GM20000 (cell line): ENCODE measurements around the gene CDO1.

Source experiments
- DNase-seq: peaks from one replicate; pipeline ENCODE4 v3.0.0; 2012; ENCODE audit warnings: low spot score
- TF ChIP-seq, protein P1 (sequence below): IDR thresholded peaks from 2 replicates; pipeline ENCODE4 v1.5.1; 2012; ENCODE audit warnings: mild to moderate bottlenecking, control low read depth; ENCODE audit errors: extremely low read depth, missing control alignments

The CDO1 gene

DNA sequence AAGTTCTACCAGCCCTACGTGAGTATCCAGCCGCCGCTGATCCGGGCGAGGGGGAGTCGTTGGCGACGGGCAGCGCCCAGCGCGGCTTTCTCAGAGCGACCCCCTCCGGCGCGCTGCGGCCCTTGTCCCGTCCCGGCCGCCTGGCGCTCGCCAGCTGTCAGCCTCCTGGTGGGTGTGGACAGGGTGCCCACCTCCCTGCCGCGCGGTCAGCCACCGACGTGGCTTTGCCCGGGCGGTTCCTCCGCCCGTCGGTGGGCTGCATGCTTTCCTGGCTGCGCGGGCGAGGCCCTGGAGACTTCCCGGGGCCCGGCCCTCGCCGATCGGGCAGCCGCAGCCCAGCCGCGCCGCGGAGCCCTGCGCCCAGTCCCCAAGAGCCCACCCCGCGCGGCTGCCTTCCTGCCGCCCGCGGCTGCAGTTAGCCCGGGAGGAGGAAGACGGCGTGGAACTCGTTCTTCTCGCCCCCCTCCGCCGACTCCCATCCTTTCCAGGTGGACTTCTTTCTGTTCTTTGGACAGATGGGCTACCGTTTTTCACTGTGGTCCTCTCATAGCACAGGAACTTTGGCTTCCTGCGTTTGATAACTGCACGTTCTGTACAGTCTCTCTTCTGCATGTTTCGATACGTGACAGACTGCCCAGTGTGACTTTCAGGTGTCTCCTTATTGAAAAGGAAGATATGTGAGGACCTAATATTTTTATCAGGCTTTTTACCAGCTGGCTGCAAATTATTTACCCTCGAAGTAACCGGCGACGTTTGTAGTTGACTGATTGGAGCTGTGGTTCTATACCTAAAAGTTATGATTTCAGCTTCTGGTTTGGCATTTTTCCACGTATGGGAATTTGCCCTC is 25.9 kb upstream of the CDO1 start:
- TF ChIP-seq, protein P1, sequence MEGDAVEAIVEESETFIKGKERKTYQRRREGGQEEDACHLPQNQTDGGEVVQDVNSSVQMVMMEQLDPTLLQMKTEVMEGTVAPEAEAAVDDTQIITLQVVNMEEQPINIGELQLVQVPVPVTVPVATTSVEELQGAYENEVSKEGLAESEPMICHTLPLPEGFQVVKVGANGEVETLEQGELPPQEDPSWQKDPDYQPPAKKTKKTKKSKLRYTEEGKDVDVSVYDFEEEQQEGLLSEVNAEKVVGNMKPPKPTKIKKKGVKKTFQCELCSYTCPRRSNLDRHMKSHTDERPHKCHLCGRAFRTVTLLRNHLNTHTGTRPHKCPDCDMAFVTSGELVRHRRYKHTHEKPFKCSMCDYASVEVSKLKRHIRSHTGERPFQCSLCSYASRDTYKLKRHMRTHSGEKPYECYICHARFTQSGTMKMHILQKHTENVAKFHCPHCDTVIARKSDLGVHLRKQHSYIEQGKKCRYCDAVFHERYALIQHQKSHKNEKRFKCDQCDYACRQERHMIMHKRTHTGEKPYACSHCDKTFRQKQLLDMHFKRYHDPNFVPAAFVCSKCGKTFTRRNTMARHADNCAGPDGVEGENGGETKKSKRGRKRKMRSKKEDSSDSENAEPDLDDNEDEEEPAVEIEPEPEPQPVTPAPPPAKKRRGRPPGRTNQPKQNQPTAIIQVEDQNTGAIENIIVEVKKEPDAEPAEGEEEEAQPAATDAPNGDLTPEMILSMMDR = no peak
- DNase-seq = peak; percentile 48

DNA sequence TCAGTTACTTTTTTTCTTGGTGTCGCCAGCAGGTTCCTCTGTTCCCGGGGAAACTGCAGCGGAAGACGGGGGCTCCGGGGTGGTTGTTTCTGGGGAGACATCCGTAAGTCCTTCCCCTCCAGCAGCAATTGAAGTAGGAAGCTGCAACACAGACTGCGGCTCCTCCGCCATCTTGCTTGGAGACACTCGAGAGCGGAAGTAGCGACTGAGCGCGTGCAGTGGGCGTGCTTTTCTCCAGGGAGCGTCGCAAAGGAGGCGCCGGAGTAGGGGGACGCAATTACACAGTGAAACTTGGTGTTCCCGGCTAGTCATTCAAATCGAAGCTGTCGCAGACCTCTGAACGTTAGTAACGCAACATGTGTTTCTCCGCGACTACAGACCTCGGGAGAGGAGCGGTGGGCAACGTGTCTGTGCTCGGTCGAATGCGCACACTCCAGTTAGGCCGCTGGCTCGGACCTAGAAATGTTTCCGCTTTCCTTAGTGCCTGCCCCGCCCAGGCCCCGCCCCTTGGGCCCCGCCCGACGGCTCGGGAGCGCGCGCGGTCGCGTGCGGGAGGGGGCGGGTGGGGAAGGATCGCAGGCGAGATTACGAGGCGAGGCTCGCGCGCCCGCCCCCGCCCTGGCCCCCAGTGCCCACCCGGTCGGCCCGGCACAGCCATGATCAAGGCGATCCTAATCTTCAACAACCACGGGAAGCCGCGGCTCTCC is 25.1 kb upstream of the CDO1 start, which contains the start of the genes AP3S1 and ATG12:
Gene AP3S1, plus strand, starts transcription at position 554 of the 707 bp plus-strand sequence. Its CDS starts 103 bp downstream, at position 657.
Gene ATG12, minus strand, starts transcription at position 184 of the 707 bp plus-strand sequence. Its CDS starts 13 bp downstream, at position 171.
- peak; percentile 91 for DNase-seq
- TF ChIP-seq, protein P1 = no peak

DNA sequence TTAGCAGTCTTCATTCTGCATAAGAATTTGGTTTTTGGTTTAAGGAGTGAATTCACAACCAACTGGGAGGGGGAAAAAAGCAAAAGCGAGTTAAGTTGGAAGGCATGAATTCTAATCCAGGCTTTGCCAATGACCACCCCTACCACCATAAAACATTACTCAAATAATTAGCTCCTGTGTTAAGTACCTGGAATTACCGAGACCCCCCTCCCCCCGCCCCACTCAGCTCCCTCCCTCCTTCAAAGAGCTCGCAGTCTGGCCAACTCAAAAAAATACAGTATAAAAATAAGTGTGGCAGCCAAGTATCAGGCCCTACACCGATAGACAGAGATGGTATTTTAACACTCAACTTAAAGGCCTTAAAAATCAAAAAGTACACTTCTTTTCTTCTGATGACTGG is 24.4 kb upstream of the CDO1 start:
- no peak for DNase-seq
- TF ChIP-seq, protein P1 = no peak

DNA sequence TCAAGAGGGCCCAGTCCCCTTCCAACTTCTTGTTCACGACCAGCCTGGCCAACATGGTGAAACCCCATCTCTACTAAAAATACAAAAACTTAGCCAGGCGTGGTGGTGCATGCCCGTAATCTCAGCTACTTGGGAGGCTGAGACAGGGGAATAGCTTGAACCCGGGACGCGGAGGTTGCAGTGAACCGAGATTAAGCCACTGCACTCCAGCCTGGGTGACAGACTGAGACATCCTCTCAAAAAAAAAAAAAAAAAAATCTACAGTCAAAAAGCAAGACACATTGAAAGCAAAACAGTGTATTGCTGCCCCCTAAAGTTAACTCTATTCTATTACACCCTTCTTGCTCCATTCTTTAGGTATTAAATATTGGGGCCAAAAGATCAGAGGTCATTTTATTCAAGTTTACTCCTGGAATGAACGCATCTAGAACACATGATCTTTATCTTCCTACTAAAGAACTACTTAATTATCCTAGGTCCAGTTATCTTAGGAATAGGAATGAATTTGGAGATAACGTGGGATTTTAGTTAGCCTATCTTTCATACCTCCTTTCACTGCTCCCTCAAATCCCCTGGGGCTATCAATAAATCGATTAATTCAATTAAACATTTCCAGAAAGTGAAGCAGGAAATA is 22.5 kb upstream of the CDO1 start:
- DNase-seq = peak; percentile 64
- TF ChIP-seq, protein P1 = peak; percentile 29

DNA sequence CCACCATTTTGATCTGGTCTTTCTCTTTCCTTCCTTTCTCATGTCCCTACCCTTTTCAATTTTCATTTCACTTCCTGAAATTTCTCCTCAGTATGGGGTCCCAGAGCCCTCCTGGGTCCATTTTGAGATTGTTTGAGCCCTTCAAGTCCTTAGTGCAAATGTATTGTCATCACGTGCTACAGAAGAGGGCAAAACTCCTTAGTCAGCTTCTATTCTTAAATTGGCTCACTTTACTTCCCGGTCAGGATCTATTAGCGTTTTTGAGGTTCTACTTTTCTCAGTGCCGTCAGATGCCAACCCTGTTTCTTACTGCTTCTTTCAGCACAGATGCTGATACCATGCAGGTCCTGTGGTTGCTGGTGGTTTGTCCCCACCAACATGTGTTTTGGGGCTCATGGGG is 19.0 kb upstream of the CDO1 start:
- no peak for DNase-seq

DNA sequence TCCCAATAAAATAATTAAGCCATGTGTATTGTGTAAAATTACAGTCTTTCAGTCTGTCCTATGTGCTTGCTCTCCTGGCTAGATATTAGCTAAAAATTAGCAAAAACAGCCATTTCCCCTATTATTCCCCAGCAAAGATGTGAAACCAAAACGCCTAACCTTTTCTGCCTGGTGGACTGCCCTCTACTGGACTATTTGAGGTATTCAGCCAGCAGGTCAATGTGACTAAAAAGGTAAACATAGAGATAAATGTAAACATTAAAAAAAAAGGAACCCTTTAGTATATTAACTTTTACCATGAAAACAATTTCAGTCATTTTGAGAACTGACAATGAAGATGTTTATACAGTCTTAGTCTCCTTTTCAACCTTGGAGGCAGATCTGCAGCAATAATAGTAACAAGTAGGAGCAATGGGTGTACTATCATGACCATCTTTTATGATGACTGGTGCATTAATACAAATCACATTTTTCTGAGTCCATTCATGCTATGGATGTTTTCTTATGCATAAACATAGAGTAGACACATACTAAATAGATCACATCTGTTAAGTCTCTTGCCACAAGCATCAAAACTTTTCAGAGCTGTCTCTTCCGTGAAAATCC is 14.8 kb upstream of the CDO1 start:
- DNase-seq = peak; percentile 49
- TF ChIP-seq, protein P1 = peak; percentile 83

More for the DNA sequence above, 19.0 kb upstream of the CDO1 start:
- TF ChIP-seq, protein P1 = no peak
